Measurements from ENCODE around the gene C22orf39. TPM values are rescaled to one million over a fixed set of nuclear protein-coding genes. Genes with fewer than 3 reads are reported as not detected.

Gene C22orf39
- total and polyA plus RNA-seq, 2 donors (not counting 1 experiment from before 2014, with no cell fraction given), result 37.7 to 47.2 TPM

- Histone ChIP-seq H3K9me3 (ENCODE audit: control extremely low read depth in 1 of 3, control insufficient read depth in 2 of 3, insufficient read depth in 1 of 3, low read length in 2 of 3) (no peaks in the 10 kb centered on the region), H3K9ac (ENCODE audit: low read length) (no peak overlapping the region), H3K4me2 (replicated peaks; ENCODE audit: low read depth, low read length, poor library complexity, severe bottlenecking) (no peak overlapping the region), H2AFZ (ENCODE audit: insufficient read depth, low read depth, low read length, poor library complexity, severe bottlenecking) (no peak overlapping the region), H4K20me1 (ENCODE audit: control insufficient read depth, insufficient read depth, low read length, poor library complexity, severe bottlenecking) (no peaks in the 10 kb centered on the region), H3K4me1 (ENCODE audit: control insufficient read depth in 2 of 2, insufficient read depth in 2 of 2, low read length in 2 of 2) (no peaks in the 10 kb centered on the region), H3K27ac (ENCODE audit: low read length in 2 of 2) (no peak overlapping the region), H3K4me3 (ENCODE audit: control extremely low read depth in 1 of 5, extremely low read depth in 1 of 5, insufficient read depth in 1 of 5, low read depth in 2 of 5, low read length in 4 of 5) (no peak overlapping the region), H3K27me3 (replicated peaks in 1 of 4; ENCODE audit: control extremely low read depth in 1 of 4, control insufficient read depth in 3 of 4, insufficient read depth in 4 of 4, low read length in 3 of 4) (no peaks in the 10 kb centered on the region), H3K36me3 (replicated peaks in 1 of 2; ENCODE audit: control extremely low read depth in 1 of 2, control insufficient read depth in 1 of 2, extremely low read depth in 1 of 2, insufficient read depth in 2 of 2, low read length in 1 of 2) (peaks cover 0 to 70% of the 10 kb centered on the region in 2 experiments), H3K79me2 (ENCODE audit: control insufficient read depth, insufficient read depth, low read length) (no peaks in the 10 kb centered on the region)
- Mint-ChIP-seq H3K9me3 (ENCODE audit: insufficient read depth) (no peaks in the 10 kb centered on the region), H3K4me3 (no peak overlapping the region), H3K4me1 (no peaks in the 10 kb centered on the region), H3K27ac (no peak overlapping the region), H3K27me3 (no peaks in the 10 kb centered on the region)
- CTCF ChIA-PET, result interaction anchor here (1.1 kb wide), 1 partner anchor 97 kb away, joined by 3 read pairs; no protein-coding TSS in a partner anchor
- intact Hi-C loops (cut with micrococcal nuclease), result no loop called here
- DNase-seq (no peak), ATAC-seq (ENCODE audit: low read depth) (no peak)
- no peak for TF ChIP-seq EZH2 (IDR thresholded peaks at IDR 0.05; ENCODE audit: borderline replicate concordance, insufficient read depth, low read depth, low read length, poor library complexity, severe bottlenecking)
- TF ChIP-seq CTCF (IDR thresholded peaks at IDR 0.05), result no peak
- POLR2A ChIA-PET, result no interaction called here
- WGBS (ENCODE audit: insufficient coverage), result 100% methylated on average over 3 of the region's 4 CpGs
These were observed 52.2 kb downstream of the C22orf39 start for GRCh38 chr22:19395276-19395675.

GRCh38 chr22:19394274-19395050 is 53.0 kb downstream of the C22orf39 start:
- ChIA-PET POLR2A (no interaction called here), CTCF (interaction anchor here (1.1 kb wide), 1 partner anchor 96 kb away, joined by 3 read pairs; no protein-coding TSS in a partner anchor)
- ATAC-seq (ENCODE audit: low read depth), result no peak
- Mint-ChIP-seq H3K27ac (no peak overlapping the region), H3K9me3 (ENCODE audit: insufficient read depth) (no peaks in the 10 kb centered on the region), H3K27me3 (no peaks in the 10 kb centered on the region), H3K4me1 (no peaks in the 10 kb centered on the region), H3K4me3 (no peak overlapping the region)
- Histone ChIP-seq H4K20me1 (ENCODE audit: control insufficient read depth, insufficient read depth, low read length, poor library complexity, severe bottlenecking) (no peaks in the 10 kb centered on the region), H3K27ac (ENCODE audit: low read length in 2 of 2) (no peak overlapping the region), H3K27me3 (replicated peaks in 1 of 4; ENCODE audit: control extremely low read depth in 1 of 4, control insufficient read depth in 3 of 4, insufficient read depth in 4 of 4, low read length in 3 of 4) (no peaks in the 10 kb centered on the region), H3K4me3 (ENCODE audit: control extremely low read depth in 1 of 5, extremely low read depth in 1 of 5, insufficient read depth in 1 of 5, low read depth in 2 of 5, low read length in 4 of 5) (no peak overlapping the region), H3K79me2 (ENCODE audit: control insufficient read depth, insufficient read depth, low read length) (no peaks in the 10 kb centered on the region), H3K9ac (ENCODE audit: low read length) (no peak overlapping the region), H3K4me2 (replicated peaks; ENCODE audit: low read depth, low read length, poor library complexity, severe bottlenecking) (no peak overlapping the region), H3K36me3 (replicated peaks in 1 of 2; ENCODE audit: control extremely low read depth in 1 of 2, control insufficient read depth in 1 of 2, extremely low read depth in 1 of 2, insufficient read depth in 2 of 2, low read length in 1 of 2) (peaks cover 0 to 76% of the 10 kb centered on the region in 2 experiments), H3K9me3 (ENCODE audit: control extremely low read depth in 1 of 3, control insufficient read depth in 2 of 3, insufficient read depth in 1 of 3, low read length in 2 of 3) (no peaks in the 10 kb centered on the region), H2AFZ (ENCODE audit: insufficient read depth, low read depth, low read length, poor library complexity, severe bottlenecking) (no peak overlapping the region), H3K4me1 (ENCODE audit: control insufficient read depth in 2 of 2, insufficient read depth in 2 of 2, low read length in 2 of 2) (no peaks in the 10 kb centered on the region)
- intact Hi-C loops (cut with micrococcal nuclease), result no loop called here
- 100% methylated on average over 6 of the region's 8 CpGs for WGBS (ENCODE audit: insufficient coverage)
- TF ChIP-seq EZH2 (IDR thresholded peaks at IDR 0.05; ENCODE audit: borderline replicate concordance, insufficient read depth, low read depth, low read length, poor library complexity, severe bottlenecking) (no peak), CTCF (IDR thresholded peaks at IDR 0.05) (no peak)
- DNase-seq, result no peak

Data from B cell (primary cell).